K562 (cell line): ENCODE measurements around the gene SLC35E3. TPM values are rescaled to one million over a fixed set of nuclear protein-coding genes. Genes with fewer than 3 reads are reported as not detected.

Source experiments
- BRCA1 ChIP-seq, 2 experiments: fragments of 450-650 bp in 1 of 2; sonication (generic) in 1 of 2; formaldehyde crosslinking in 1 of 2; IDR thresholded peaks; 2 replicates each; pipeline versions ENCODE4 v1.5.0 to v1.6.1; 2017 to 2020; ENCODE audit warnings: mild to moderate bottlenecking in 1 of 2, missing genetic modification reagents in 1 of 2
- CEBPG ChIP-seq, 3 experiments: fragments of 200-800 bp in 1 of 3; sonication (Bioruptor generic) in 1 of 3; sonication (generic) in 1 of 3; formaldehyde crosslinking in 1 of 3; IDR thresholded peaks in 2 of 3; conservative IDR thresholded peaks in 1 of 3; 2 replicates each; pipeline versions ENCODE4 v1.6.1 to v1.8.0; 2016 to 2022; ENCODE audit warnings: missing compliant biosample characterization in 2 of 3, missing genetic modification characterization in 2 of 3, mild to moderate bottlenecking in 1 of 3, missing genetic modification reagents in 1 of 3
- PKNOX1 ChIP-seq: fragments of 450-650 bp; IDR thresholded peaks from 2 replicates; pipeline ENCODE4 v1.6.1; 2016
- PPARD ChIP-seq: fragments of 250-450 bp; sonication (Bioruptor Pico); IDR thresholded peaks from 2 replicates; pipeline ENCODE4 v1.8.0; 2022; ENCODE audit warnings: inconsistent platforms, mild to moderate bottlenecking, moderate library complexity
- RUNX1 ChIP-seq: sonication (generic); IDR thresholded peaks from 2 replicates; pipeline ENCODE4 v1.6.1; 2016; ENCODE audit warnings: antibody characterized with exemption, low read depth
- SRSF7 ChIP-seq: fragments of 200-400 bp; formaldehyde crosslinking; optimal IDR thresholded peaks from 2 replicates; pipeline ENCODE3; 2017; ENCODE audit warnings: mild to moderate bottlenecking, low read depth, low read length
- ZNF354B ChIP-seq: fragments of 250-450 bp; sonication (Bioruptor Pico); IDR thresholded peaks from 2 replicates; pipeline ENCODE4 v1.4.0; 2020
- polyA plus RNA-seq, 8 experiments: library from polyadenylated mRNA; depleted of rRNA in 4 of 8; stranded (reverse) in 5 of 8; unstranded in 3 of 8; fragments of >200 nt; fragmentation: Nextera tagmentation in 2 of 8; fragmentation: Illumina TruSeq in 1 of 8; extraction: Ambion mirVana in 2 of 8; extraction: Trizol in 1 of 8; gene quantifications; 2 replicates each; pipeline versions ENCODE4 v1.2.1 to v1.2.3, GENCODE V29; 2011 to 2014; ENCODE audit warnings: inconsistent platforms in 1 of 8, missing spikeins in 1 of 8
- total RNA-seq, 7 experiments: library from RNA; depleted of rRNA in 6 of 7; stranded (reverse); fragments of >200 nt in 6 of 7; fragmentation: Illumina TruSeq in 2 of 7; extraction: Trizol in 2 of 7; gene quantifications; 2 replicates each; pipeline versions ENCODE4 v1.2.1 to v1.2.3, GENCODE V29; 2011 to 2021; ENCODE audit warnings: low replicate concordance in 1 of 7
- TF ChIP-seq, protein P1 (sequence below): fragments of 450-650 bp; IDR thresholded peaks from 2 replicates; pipeline ENCODE4 v1.6.1; 2016; ENCODE audit warnings: low read depth

Gene SLC35E3
- total and polyA plus RNA-seq, 9 of the 15 experiments (the other 6 are each of a cell fraction or from before 2014, with no cell fraction given) = 1.2 to 5.9 (median 3.8) TPM

GRCh38 chr12:68804657-68805591 is 58.9 kb downstream of the SLC35E3 start (continued):
- TF ChIP-seq, protein P1, sequence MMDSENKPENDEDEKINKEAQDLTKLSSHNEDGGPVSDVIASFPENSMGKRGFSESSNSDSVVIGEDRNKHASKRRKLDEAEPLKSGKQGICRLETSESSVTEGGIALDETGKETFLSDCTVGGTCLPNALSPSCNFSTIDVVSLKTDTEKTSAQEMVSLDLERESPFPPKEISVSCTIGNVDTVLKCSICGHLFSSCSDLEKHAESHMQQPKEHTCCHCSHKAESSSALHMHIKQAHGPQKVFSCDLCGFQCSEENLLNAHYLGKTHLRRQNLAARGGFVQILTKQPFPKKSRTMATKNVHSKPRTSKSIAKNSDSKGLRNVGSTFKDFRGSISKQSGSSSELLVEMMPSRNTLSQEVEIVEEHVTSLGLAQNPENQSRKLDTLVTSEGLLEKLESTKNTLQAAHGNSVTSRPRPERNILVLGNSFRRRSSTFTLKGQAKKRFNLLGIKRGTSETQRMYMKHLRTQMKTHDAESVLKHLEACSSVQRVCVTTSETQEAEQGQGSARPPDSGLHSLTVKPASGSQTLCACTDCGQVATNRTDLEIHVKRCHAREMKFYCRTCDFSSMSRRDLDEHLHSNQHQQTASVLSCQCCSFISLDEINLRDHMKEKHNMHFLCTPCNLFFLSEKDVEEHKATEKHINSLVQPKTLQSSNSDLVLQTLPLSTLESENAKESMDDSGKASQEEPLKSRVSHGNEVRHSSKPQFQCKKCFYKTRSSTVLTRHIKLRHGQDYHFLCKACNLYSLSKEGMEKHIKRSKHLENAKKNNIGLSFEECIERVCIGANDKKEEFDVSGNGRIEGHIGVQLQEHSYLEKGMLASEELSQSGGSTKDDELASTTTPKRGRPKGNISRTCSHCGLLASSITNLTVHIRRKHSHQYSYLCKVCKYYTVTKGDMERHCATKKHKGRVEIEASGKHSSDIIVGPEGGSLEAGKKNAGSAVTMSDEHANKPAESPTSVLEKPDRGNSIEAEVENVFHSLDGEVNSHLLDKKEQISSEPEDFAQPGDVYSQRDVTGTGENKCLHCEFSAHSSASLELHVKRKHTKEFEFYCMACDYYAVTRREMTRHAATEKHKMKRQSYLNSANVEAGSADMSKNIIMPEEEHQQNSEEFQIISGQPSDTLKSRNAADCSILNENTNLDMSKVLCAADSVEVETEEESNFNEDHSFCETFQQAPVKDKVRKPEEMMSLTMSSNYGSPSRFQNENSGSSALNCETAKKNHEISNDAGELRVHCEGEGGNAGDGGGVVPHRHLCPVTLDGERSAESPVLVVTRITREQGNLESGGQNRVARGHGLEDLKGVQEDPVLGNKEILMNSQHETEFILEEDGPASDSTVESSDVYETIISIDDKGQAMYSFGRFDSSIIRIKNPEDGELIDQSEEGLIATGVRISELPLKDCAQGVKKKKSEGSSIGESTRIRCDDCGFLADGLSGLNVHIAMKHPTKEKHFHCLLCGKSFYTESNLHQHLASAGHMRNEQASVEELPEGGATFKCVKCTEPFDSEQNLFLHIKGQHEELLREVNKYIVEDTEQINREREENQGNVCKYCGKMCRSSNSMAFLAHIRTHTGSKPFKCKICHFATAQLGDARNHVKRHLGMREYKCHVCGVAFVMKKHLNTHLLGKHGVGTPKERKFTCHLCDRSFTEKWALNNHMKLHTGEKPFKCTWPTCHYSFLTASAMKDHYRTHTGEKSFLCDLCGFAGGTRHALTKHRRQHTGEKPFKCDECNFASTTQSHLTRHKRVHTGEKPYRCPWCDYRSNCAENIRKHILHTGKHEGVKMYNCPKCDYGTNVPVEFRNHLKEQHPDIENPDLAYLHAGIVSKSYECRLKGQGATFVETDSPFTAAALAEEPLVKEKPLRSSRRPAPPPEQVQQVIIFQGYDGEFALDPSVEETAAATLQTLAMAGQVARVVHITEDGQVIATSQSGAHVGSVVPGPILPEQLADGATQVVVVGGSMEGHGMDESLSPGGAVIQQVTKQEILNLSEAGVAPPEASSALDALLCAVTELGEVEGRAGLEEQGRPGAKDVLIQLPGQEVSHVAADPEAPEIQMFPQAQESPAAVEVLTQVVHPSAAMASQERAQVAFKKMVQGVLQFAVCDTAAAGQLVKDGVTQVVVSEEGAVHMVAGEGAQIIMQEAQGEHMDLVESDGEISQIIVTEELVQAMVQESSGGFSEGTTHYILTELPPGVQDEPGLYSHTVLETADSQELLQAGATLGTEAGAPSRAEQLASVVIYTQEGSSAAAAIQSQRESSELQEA = no peak
- TF ChIP-seq PKNOX1 (peak; percentile 28; the same call in 1 of the 2 replicates), ZNF354B (CRISPR knock-in tag) (no peak), BRCA1 (IDR thresholded peaks at IDR 0.05) (no peak), BRCA1 (CRISPR knock-in tag; IDR thresholded peaks at IDR 0.05) (no peak), SRSF7 (no peak), CEBPG (CRISPR knock-in tag; IDR thresholded peaks at IDR 0.05) (no peak), CEBPG (tag; conservative IDR thresholded peaks at IDR 0.05 in 1 of 2, IDR thresholded peaks at IDR 0.05 in 1 of 2) (no peak), PPARD (CRISPR knock-in tag) (no peak), RUNX1 (no peak)
- TF ChIP-seq, all 486 proteins: peak for 7
